Choroid plexus epithelial cell (primary cell): ENCODE measurements around the gene HLCS.

ENCODE experiments used
- DNase-seq: peaks from one replicate; pipeline ENCODE4 v3.0.0-alpha.2; 2010; ENCODE audit warnings: low read depth
- H3K4me3 ChIP-seq: 2 replicates; pipeline ENCODE4 v1.5.1; 2011; ENCODE audit warnings: low read depth, mild to moderate bottlenecking, control low read depth, low read length, moderate library complexity
- TF ChIP-seq, protein P1 (sequence below): conservative IDR thresholded peaks from 2 replicates; pipeline ENCODE4 v1.5.1; 2011; ENCODE audit warnings: low read depth, mild to moderate bottlenecking, control low read depth, inconsistent platforms, low read length, moderate library complexity

Gene HLCS

DNA sequence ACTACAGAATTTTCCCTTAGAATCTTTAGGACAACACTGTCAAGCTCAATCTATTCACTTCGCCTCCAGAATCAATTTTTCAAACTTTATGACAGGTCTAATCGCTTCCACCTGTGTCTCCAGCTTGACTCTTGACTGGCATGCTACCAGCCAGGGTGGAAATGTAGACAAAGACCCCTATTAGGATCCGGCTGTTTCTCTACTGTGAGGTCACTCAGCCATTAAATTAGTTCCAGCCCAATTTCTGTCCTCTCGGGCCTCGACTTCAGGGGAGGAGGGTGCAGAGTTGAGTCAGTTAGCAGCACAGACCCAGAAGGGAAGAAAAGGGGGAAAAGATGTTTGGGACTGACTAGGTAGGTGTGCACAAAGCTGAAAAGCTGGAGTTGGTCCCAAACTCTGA lies 78.5 kb downstream of the HLCS start:
- no peak overlapping the region for H3K4me3 ChIP-seq
- no peak for DNase-seq
- TF ChIP-seq, protein P1, sequence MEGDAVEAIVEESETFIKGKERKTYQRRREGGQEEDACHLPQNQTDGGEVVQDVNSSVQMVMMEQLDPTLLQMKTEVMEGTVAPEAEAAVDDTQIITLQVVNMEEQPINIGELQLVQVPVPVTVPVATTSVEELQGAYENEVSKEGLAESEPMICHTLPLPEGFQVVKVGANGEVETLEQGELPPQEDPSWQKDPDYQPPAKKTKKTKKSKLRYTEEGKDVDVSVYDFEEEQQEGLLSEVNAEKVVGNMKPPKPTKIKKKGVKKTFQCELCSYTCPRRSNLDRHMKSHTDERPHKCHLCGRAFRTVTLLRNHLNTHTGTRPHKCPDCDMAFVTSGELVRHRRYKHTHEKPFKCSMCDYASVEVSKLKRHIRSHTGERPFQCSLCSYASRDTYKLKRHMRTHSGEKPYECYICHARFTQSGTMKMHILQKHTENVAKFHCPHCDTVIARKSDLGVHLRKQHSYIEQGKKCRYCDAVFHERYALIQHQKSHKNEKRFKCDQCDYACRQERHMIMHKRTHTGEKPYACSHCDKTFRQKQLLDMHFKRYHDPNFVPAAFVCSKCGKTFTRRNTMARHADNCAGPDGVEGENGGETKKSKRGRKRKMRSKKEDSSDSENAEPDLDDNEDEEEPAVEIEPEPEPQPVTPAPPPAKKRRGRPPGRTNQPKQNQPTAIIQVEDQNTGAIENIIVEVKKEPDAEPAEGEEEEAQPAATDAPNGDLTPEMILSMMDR: no peak

DNA sequence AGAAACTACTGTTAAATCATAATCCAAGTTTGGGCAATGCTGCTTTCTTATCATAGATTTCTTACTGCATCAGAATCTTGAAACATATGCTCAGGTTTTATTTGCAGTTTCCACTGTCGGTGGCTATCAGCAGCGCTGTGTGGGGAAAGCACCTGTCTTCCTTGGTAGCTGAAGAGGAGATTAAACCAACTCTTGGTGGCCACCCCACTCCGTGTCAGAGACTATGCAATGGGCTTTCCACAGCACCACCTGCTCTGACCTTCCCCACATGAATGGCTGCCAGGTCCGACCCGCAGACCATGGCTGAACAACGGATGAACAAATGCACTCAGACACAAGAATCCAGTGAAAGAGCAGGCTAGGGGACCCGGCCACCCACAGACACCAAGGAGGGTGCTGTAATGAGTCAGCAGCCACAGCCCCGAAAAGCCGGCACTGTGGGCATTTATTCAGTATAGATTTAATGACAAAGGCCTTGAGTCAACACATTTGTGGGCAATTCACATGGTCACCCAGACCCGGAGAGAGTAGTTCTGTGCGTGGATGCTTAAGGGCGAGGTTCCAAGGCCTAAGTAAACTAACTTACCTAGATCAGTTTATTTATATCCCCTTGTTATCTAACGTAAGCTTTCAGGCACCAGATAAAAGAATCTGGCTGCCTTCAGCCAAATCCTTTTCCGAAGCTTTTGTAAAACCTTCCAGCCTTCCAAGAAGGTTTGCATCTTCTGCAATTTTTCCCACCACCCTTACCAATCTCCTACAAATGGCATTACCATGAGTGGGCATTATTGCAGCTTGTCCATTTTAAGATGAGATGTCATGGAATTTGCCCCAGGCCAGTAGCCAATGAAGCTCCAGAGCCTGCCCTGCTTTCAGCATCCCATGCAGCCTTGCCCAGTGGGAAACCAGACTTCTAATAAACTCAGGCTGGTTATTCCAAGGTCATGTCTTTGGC lies 82.7 kb downstream of the HLCS start:
- TF ChIP-seq, protein P1: no peak
- peak; percentile 18 for DNase-seq
- no peak overlapping the region for H3K4me3 ChIP-seq

DNA sequence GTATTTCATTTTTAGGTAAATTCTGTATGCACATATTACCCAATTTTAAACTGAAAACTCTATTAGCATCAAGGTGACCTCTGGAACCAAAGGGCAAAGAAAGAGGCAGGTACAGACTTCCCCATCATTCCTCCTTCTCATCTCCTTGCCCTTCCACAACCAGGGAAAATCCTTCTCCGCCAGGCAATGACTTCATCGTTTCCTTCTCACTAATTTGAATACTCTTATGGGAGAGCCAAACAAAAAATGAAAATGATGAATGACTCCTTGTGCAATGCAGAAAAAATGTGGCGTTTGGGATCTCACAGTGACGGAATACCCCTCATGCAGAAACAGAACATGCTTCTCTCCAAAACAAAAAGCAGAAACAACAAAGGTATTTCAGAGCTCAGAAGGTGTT lies 83.7 kb downstream of the HLCS start:
- TF ChIP-seq, protein P1: no peak
- no peak for DNase-seq
- no peak overlapping the region for H3K4me3 ChIP-seq

DNA sequence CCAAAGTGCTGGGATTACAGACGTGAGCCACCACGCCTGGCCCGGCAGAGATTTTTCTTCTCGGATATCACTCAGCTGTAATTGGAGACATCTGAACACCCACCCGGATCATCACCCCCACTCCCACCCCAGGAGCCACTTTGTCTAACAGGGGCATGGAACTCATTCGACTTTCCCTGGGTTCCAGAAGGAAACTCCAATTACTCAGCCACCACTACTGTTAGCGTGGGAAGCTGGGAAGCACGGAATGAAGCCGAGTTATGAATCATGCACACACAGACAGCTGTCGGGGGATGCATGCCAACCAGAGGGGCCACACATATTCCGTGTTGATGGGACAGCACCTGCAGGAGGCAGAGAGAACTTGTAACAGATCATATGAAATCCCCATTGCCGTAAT lies 85.2 kb downstream of the HLCS start:
- H3K4me3 ChIP-seq: no peak overlapping the region
- TF ChIP-seq, protein P1: no peak
- peak; percentile 27 for DNase-seq

DNA sequence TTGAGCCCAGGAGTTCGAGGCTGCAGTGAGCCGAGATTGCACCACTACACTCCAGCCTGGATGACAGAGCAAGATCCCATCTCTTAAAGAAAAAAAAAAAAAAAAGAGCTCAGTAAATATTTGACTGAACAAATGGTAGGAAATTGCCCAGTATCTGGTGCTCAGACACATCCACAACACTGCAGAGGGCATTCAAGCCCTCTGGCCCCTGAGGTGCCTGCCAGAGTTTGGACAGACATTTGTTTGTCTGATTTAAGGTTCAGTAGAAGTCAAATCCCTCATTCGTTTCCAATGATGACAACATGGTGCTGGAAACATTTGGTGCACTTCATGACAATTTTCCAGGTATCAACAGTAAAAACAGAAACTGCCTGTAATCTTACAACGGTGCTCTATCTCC lies 86.6 kb downstream of the HLCS start:
- TF ChIP-seq, protein P1: no peak
- DNase-seq: no peak
- no peak overlapping the region for H3K4me3 ChIP-seq

DNA sequence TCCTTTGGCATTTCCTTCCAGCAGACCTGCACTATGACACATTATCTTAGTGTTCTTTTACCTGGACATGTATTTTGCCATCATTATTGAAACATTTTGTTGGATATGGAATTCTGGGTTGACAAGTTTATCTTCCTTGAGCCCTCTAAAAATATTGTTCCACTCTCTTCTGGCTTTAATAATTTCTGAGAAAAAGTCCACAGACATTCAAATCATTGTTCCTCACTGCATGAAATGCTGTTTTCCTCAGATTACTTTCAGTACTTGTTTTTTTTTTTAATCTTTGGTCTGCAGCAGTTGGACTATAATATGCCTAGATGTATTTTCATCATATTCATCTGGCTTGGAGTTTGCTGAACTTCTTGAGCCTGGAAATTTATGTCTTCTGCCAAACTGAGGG lies 88.7 kb downstream of the HLCS start:
- DNase-seq: no peak
- TF ChIP-seq, protein P1: no peak
- H3K4me3 ChIP-seq: no peak overlapping the region

DNA sequence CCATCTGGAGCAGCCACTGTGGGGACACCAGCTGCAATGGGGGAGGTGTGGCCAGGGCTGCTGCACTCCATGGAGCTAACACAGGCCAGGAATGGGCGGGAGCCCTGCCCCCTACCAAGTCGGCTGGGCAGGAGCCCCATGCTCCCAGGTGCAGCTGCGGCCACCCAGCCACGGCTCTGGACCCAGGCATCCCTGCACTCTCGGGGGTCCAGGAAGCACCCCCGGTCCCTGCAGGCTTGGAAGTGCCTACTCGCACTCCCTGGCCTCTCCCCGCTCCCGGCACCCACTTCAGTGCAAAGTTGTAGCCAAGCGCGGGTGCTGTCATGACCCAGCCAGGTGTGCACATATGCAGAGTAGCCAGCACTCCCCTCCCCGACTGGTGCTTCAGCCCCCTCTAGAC lies 91.8 kb downstream of the HLCS start:
- TF ChIP-seq, protein P1: no peak
- no peak for DNase-seq
- H3K4me3 ChIP-seq: no peak overlapping the region
